NT2/D1 (cell line): Measurements from ENCODE around the gene TTYH2.

ENCODE experiments used
- SUZ12 ChIP-seq: IDR thresholded peaks from 2 replicates; pipeline ENCODE4 v1.6.1; 2011; ENCODE audit not compliant: insufficient read length, insufficient read depth; ENCODE audit errors: extremely low read depth
- YY1 ChIP-seq: IDR thresholded peaks from 2 replicates; pipeline ENCODE4 v1.6.1; 2011; ENCODE audit not compliant: insufficient read length, insufficient read depth
- ZNF274 ChIP-seq: IDR thresholded peaks from 2 replicates; pipeline ENCODE4 v1.6.1; 2011; ENCODE audit warnings: mild to moderate bottlenecking, low read depth, low read length

GRCh38 chr17:74216505-74216904 lies 3.1 kb downstream of the TTYH2 start:
- TF ChIP-seq ZNF274 (no peak), SUZ12 (no peak), YY1 (no peak)
